ENCODE measurements around the gene DHRS11. TPM values are rescaled to one million over a fixed set of nuclear protein-coding genes. Genes with fewer than 3 reads are reported as not detected.

The DHRS11 gene
- total and polyA plus RNA-seq, 11 donors, result 11.0 to 22.2 (median 13.5) TPM

GRCh38 chr17:36544307-36545076 lies 47.2 kb upstream of the DHRS11 start, which contains the start of gene GGNBP2:
Gene GGNBP2, plus strand, starts transcription at chr17:36544919. Its CDS starts 806 bp downstream, at chr17:36545725.
- H3K4me1 ChIP-seq, result peaks cover 12 to 47% (median 40%) of the 10 kb centered on the region in 12 donors
- no peaks in the 10 kb centered on the region for H3K9me3 ChIP-seq
- peaks cover 0 to 27% (median 8%) of the 10 kb centered on the region in 9 donors for H3K36me3 ChIP-seq
- DNase-seq (peak; percentile 96 to 97 (median 97)), ATAC-seq (peak; percentile 84 to 91 (median 90))
- 0% methylated on average over 28 to 71 of the region's 71 CpGs for WGBS, 4 donors
- TF ChIP-seq POLR2A (IDR thresholded peaks at IDR 0.05) (peak; percentile 32 to 80), CTCF (IDR thresholded peaks at IDR 0.05) (peak in 1 of 12 donors; percentile 11)
- peak within 1 kb of the TSS; percentile 63 to 99 (median 84) for H3K4me3 ChIP-seq
- H3K27ac ChIP-seq, result peak within 1 kb of the TSS; percentile 93 to 100 (median 99)
- intact Hi-C loops (cut with DNase I), result loop anchor here in 8 of 10 donors (1.0 to 5.0 kb wide), 4 partner anchors 9 to 57 kb away; partner anchors contain the start of genes DHRS11 (in 5 of the 8) and ZNHIT3 (in 1 of the 8)
- H3K27me3 ChIP-seq, result no peaks in the 10 kb centered on the region

GRCh38 chr17:36545077-36545464 lies 46.6 kb upstream of the DHRS11 start:
- H3K4me1 ChIP-seq, result peaks cover 12 to 52% (median 40%) of the 10 kb centered on the region in 12 donors
- TF ChIP-seq CTCF (IDR thresholded peaks at IDR 0.05) (no peak), POLR2A (IDR thresholded peaks at IDR 0.05) (no peak)
- intact Hi-C loops (cut with DNase I), result loop anchor here in 7 of 10 donors (1.0 to 5.0 kb wide), 3 partner anchors 10 to 47 kb away; partner anchors contain the start of gene DHRS11 (in 5 of the 7)
- H3K4me3 ChIP-seq, result peak overlapping the region; percentile 63 to 99 (median 84)
- DNase-seq, result no peak
- H3K27ac ChIP-seq, result peak overlapping the region; percentile 93 to 100 (median 99)
- H3K9me3 ChIP-seq, result no peaks in the 10 kb centered on the region
- WGBS, 4 donors, result 0 to 1% (median 0%) methylated on average over 14 to 36 of the region's 38 CpGs
- no peaks in the 10 kb centered on the region for H3K27me3 ChIP-seq
- peak; percentile 48 to 74 (median 56) for ATAC-seq
- H3K36me3 ChIP-seq, result peaks cover 0 to 23% (median 7%) of the 10 kb centered on the region in 9 donors

- Histone ChIP-seq H3K27ac (peak overlapping the region; percentile 93 to 100 (median 99)), H3K4me1 (peaks cover 12 to 58% (median 43%) of the 10 kb centered on the region in 12 donors), H3K4me3 (peak overlapping the region; percentile 63 to 99 (median 84)), H3K27me3 (no peaks in the 10 kb centered on the region), H3K36me3 (peaks cover 0 to 30% (median 9%) of the 10 kb centered on the region in 9 donors), H3K9me3 (no peaks in the 10 kb centered on the region)
- peak; percentile 90 to 95 (median 93) for ATAC-seq
- intact Hi-C loops (cut with DNase I), result loop anchor here in 7 of 10 donors (1.0 to 5.0 kb wide), 3 partner anchors 10 to 47 kb away; partner anchors contain the start of gene DHRS11 (in 5 of the 7)
- WGBS, 4 donors, result 1% methylated on average over 34 to 60 of the region's 60 CpGs
- peak; percentile 96 to 97 (median 97) for DNase-seq
- TF ChIP-seq CTCF (IDR thresholded peaks at IDR 0.05) (no peak), POLR2A (IDR thresholded peaks at IDR 0.05) (peak in 1 of 2 donors; percentile 48)
Measured at GRCh38 chr17:36545465-36546417, 45.9 kb upstream of the DHRS11 start.

All from heart left ventricle (tissue), 16 donors.